Activated gamma-delta T cell (primary cell): ENCODE results near the gene TECTB.

ENCODE experiments used
- DNase-seq: peaks from one replicate; lab custom pipeline; 2025; lab: John Stamatoyannopoulos, UW

Gene TECTB

DNA sequence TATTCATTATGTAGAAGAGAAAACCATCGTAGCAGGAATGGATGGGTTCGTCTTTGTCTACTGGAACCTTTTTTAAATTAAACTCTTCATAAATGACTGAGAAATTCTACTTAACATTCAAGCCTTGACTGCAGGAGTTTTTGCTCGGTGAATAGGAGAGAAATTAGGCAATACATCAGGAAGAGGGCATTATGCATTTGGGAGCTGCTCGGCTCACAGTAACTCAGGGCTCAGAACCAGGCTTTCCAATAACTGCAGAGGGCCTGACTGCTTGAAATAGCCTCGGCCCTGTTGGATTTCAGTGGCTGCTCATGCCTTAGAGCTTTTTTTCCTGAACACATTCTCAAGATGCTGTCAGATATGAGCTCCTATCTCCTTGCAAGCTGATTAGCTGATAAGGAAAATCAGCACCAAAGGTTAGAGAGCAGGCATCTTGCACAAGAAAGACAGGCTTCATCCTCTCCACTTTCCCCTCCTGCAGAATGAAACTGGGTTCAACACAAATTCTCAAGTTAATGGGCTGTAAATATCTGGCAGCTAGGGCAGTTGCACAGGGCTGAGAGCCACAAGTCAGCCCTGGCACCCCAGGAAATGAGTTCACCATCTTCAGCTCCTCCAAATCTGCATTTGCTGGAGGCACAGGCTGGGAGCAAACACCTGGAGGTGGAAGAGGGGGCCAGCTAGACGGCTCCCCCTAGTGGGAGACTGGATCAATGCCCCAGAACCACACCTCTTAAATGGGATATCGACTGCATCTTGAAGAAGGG lies 24.3 kb downstream of the TECTB start:
- DNase-seq: no peak

DNA sequence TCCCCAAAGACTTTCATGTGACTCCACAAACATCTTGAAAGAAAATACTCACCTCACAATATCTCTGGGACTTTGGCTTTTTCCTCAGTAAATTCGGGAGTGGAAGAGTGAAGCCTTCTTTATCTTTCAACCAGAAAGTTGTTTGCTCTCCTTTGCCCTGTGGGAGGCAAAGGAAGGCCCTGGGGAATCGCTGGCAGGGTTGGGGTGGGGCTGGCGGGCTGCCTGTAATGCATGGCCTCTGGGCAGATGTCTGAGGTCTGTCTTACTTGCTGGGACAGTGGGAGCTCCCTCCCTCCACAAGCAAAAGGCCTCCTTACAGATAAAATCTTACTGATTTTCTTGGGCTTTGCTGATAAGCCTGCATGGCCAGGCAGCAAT lies 24.9 kb downstream of the TECTB start:
- DNase-seq: no peak

DNA sequence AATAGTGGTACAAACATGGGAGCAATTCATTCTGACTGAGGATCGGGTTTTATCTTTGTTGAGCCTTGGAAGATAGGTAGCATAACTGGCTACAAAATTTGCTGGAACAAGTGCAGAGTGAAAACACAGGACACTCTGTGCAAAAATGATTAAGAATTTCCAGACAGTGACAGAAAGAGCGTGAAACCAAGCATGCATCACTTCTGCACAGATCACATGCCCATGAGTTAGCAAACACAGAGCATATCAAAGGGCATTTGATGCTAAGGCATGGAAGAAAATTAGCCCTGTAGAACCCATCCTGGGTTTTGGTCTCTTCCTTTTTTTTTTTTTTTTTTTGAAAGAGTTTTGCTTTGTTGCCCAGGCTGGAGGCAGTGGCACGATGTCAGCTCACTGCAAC lies 28.3 kb downstream of the TECTB start:
- DNase-seq: no peak

DNA sequence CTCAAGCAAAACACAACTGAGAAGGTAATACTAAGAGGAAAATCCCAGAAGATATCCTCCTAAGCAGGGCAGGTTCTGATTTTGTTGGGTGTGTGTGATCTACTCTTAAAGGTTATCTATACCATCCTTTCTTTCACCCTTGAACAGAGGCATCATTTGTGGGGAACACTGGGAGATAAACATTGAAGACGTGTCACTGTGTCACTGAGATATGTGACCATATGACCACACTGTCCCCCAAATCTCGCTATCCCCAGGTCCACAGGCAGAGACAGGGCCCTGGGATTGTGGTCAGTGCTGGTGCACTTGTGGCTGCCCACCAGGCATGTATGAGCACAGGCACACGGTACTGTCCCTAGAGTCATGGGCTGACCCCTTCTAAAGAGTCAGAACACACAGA lies 30.0 kb downstream of the TECTB start:
- DNase-seq: no peak

DNA sequence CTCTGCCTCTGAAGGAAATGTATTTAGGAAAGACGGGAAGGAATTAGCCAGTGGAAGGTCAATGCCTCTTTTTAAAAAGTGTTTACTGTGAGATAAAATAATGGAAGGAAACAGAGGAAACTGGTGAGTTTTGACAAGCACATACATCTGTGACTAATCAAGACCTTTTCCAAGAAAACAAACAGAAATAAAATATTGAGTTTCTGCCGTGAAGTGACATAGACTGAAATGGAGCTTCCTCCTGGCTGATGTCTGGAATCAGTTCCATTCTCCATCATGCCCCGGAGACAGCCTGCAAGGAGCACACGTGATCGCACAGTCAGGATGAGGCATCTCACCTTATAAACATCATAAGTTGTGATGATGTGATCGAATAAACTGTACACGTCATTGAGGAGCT lies 30.7 kb downstream of the TECTB start:
- no peak for DNase-seq

DNA sequence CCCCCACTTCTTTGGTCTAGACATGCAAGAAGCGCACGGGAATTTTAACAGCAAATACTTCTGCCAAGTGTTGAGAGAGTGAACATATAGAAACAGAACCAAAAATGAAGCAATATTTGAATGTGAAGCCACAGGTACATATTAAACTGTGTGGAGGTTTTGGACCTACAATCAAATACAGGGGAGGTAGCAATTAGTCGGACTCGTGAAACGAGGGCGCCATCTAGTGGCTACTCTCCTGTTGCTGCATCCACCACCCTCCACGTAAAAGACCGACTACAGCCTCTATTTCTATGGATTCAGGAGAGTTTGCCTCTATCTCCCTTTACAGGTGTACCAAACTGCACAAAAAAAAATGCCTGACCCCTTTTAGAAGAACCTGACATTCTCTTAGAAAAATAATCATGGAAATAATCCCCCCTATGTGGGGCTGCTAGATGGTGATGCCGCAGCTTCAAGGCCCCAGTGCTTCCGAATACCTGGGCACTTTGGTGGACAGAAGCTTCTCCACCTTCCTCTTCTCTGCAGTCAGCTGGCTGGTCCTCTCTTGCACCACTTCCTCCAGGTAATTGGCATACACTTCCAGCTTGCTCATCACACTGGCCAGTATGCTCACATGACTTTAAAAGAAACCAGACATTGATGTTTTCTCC lies 31.7 kb downstream of the TECTB start:
- DNase-seq: no peak

DNA sequence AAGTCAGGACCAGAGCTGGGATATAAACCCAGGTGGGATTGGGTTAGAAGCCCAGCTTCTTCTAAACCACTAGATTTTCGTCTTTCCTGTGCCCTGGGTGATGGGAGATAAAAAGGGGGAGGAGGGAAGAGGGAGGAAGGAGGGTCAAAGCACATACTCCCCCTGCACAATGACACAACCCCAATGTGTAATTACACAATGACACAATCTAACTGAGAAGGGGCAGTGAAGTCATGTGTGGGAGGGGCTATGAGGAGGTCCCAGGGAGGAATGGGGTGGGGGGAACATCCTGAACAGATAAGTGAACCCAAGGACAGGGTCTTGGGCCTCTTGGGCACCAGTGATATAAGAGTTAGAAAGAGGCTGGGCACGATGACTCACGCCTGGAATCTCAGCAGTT lies 44.5 kb downstream of the TECTB start:
- DNase-seq: no peak

DNA sequence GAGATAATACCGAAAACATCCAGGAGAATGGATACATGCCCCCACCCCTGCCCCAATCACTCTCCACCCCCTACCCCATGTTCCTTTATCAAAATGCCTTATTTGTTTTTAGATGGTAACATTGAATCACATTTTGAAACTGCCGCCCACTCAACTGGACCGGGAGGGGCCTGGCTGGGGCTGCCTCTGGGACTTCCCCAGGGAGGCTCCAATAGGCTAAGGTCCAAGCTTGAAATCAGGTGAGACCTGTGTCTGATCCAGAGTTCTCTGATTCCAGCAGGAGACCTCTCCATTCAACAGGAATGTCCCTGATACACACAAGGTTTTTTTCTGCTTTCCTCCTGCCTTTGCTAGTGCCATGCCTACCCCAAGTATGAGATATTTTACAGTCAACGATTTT lies 47.0 kb downstream of the TECTB start:
- DNase-seq: no peak

DNA sequence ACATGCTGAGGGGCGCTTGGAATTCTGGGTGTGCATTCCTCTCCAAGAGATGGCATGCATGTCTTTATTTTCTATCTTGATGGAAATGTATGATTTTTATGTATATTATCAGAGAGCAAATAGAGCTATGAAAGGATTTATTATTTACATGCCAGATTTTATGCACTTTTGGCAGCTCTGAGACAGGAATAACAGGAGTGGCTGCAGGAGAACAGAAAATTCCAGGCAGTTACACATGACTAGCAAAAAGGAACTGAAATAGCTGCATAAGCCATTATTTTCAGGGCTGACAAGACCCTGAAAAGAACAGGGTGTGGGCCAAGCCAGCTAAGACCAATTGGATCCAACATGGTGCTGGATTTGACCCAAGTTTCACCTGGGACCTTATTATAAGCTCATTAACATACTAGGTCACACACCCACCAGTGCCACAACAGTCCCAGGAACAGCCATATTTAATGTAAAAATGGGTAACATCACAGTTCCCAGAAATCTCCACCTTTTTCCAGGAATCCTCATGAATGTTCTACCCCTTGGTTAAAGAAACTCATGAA lies 47.5 kb downstream of the TECTB start:
- DNase-seq: no peak

DNA sequence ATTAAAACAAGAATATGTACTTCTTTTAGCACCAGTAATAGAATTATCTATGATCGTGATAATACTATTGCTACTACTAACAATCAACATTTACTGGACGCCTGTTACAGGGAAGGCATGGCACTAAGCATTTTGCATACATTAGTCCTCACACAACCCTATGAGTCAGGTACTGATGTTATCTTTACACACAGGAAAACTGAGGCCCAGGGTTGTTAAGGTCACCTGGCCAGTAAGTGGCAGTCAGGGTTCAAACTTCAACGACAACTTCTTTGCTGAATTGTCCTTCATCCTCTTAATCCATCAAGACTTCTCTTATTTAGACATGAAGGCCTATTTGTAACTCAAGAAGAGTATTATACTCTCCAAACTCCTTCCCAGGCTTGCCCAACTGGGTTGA lies 48.8 kb downstream of the TECTB start:
- DNase-seq: no peak

DNA sequence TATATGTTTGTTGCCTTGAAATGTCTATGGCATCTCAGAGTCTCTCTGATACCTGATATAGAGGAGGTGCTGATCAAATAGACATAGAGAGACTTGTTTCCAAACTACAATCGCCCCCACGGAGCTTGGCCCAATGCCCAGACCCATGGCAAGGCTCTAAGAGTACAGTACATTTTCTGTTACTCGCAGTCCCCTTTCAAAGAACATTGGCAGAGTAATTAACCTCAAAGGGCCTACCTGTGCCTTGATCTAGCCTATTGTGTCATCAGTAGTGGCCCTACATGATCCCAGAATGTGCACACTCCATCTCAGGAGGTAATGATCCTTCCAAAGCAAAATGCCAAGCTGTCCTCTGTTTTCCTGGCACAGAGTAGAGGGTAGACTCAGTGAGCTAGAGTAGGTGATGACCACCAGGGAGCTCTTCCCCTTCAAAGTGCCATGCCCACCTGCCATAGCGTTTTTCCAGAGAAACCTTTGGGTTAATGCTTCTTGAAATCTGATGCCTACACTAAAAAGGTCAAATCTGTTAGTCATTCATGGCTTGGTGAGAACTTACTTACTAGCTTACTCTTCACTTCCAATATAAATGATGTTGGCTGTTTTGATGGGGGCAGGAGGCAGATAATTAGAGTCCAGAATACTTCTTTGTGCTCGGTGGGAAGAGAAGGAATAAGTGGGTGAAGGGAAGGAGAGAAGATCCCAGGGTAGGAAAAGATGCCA lies 49.5 kb downstream of the TECTB start:
- no peak for DNase-seq

DNA sequence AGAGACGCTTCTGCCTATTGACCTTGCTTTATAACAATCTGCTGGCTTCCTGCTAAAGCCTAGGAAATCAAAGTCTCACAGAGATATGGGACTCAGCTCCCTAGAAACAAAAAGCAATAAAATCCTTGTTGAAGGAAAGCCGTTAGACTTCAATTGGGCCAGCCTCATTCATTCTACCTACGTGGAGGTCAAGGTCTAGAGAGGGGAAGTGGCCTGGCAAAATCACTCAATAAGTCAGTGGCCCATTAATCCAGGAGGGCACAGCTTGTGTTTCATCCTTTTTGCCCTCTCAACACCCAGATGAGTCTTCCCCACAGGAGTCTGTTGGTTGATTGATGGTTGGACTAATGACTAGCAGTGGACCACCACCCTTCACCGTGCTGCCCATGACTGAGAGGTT lies 50.3 kb downstream of the TECTB start:
- no peak for DNase-seq

DNA sequence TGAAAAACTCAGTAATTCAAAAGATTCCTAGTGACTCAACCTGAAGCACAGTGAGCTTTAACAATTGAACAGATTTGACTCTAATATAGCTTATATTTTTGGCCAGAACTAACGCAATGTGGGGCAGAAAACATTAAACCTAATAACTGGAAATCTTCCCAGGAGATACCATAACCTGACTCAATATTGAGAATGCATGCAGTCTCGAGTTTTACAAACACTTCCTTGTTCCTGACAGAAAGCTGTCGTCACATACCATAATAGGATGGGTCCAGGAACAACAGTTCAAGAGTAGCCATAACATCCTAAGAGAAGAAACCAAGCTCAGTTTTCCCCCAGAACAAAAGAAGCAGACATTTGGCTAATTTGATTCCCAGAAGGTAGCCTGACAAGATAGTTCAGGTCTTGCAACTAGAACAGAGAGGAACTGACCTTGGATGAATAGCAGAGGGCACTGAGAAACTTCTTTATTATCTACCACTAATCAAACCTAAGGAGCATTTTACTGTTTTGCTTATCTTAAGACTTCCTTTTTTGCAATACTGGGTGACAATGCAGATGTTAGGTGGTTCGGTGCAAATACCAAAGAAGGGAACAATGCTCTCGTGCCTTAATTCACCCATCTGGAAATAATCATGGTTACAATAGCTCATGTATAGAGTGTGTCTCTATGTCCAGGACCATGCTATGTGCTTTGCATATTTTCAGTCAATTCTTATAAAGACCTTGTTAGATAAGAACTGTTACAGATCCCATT lies 52.1 kb downstream of the TECTB start:
- no peak for DNase-seq

DNA sequence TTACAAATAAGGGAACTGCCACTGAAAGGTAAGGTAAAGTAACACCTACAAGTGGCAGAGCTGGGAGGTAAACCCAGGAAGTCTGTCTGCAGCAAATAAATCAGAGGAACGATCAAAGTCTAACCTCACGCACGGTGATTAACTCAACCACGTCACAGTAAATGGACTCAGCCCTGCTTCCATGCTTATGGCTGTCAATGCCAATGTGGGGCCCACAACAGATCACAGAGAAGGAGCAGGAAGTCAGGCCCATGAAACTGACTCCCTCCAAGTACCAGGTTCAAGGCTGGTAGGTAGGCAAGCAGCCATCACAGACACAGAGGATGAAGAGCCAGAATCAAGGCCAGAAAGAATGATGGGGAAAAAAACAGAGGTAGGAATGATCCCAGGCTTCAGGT lies 52.7 kb downstream of the TECTB start:
- no peak for DNase-seq

DNA sequence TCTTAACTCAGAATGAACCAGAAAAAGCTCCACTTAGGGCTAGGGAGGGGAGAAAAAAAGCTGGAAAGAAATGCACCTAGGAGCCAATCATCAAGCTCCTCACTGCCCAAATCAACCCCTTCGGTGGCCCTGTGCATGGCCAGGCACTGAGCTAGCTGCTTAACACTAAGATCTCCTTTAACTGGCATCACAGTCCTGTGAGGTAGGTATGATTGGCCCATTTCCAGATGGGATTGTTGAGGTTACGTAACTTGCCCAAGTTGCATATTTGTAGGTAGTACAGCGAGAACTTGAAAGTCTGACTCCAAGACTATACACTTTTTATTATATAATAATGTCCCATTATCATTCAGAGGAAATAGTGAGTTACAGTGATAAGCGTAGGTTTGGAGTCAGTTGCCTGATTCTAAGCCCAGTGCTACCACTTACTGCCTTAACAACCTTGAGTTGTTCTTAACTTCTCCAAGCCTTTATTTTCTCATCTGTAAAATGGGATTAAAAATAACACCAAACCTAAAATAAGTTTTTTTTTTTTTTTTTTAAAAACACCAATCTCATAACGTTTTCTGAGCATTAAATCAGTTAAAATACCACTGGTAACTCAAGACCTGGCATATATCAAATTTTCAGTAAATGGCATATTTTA lies 53.5 kb downstream of the TECTB start:
- DNase-seq: no peak

DNA sequence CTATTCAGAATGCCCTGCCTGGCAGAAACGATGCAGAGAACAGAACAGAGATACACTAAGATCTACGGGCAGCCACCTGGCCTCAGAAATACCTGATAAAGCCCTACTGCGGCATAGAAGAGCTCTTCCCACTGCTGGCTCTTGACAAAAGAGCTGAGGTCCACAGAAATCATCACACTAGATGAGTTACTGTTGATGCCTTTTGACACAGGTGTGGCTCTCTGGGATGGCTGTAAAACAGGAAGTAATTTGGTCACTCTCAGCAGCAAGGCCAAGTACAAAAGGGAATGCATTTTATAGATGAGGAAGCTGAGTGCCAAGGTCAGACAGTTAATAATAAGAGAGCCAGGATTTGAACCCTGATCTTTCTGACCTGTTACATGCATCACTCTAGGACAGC lies 55.8 kb downstream of the TECTB start:
- no peak for DNase-seq

DNA sequence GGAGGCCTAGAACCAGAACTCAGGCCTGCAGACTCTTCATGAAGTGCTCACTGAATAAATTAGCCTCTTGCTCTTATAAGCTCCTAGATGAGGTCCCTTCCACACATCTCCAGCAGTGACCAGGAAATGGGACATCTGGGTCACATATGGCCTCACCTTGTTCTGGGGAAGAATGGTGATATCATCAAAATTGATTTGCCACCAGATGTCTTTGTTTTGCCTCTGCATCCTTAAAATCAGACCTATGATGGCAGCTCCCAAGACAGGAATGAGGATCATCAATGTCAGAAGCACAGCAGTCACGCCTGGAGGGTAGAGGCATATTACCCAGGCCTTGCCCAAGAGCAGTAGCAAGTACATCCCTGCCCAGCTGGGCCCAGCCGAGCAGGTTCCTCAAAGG lies 57.4 kb downstream of the TECTB start:
- no peak for DNase-seq

DNA sequence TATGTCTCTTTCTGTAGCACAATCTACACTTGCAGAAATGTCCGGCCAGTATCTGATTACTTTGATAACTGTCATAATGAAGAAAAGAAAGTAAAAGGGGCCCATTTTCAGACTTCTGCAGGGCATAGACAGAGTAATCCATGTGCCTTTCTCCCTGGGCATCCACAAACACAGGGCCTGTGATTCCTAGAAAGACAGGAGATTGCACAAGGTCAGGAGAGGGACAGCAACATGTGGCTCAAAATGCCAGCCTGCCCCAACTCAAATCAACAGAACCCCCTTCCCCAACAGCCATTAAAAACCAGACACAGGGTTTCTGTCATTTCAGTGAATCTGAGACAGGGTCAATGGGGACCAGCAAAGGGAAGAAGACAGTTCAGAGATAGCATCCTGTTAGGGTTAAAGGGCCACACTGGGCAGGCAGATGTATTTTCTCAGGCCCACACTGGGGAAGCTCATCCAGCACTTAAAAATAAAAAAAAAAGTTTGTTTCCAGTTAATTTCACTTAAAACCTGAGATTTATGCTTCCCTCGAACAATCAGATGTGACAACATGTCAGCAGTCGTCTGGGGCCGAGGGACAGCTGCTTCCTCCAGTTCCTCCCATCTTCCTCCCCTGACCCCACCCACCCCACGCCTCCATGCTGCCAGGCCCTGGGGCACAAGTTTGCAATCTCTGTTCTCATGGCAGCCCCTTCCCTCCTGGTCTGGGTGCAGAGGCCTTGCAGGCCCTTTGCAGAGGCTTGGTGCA lies 60.0 kb downstream of the TECTB start:
- DNase-seq: no peak

DNA sequence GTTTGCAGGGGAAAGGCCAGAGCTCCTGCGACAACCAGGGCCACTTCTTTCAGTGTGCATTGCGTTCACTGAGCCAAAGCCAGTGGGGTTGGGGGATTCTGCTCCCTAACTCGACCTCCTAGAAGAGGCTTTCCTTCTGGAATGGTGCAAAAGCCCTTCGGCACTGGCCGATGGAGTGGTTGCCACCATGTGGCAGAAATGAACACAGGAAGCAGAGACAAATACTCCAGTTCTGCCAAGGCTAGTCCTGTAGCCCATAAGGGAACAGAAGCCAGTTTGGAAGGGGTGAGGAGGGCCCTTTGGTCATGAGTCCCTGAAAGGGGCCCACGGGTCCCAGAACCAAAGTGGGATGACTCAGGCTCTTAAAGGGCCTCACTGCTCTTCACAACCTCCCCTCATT lies 61.1 kb downstream of the TECTB start:
- DNase-seq: no peak

DNA sequence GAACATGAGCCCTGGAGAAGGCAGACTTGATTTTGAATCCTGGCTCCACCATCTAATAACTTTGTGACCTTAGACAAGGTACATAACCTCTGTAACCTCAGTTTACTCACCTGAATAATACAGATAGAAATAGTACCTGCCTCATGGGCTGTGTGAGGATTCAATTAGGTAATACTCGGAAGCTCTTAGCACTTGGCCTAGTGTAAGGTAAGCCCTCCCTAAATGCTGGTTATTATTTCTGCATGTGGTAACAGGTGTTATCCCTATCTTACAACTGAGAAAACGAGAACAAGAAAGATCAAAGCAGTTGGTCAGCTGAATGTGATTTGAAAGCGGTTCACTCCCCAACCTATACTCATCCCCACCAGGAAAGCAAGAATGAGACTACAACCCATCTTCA lies 62.0 kb downstream of the TECTB start:
- no peak for DNase-seq

DNA sequence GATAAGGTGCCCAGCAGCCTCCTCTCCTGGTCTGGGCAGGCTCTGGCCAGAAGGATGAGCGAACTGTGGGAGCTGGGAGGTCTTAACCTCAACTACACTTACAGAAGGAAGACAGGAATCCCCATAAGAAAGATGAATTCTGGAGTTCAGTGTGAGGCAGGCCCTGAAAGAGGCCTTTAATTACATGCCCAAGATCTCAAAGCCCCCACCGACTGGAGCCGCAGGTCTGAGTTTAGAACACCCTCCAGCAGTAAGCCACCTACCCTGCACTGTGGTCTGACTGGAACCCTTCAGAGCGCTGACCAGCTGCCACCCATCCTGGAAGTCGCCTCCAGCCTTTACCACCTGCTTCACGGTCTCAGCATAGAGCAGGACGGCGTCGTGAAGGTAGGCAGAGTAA lies 62.5 kb downstream of the TECTB start:
- DNase-seq: no peak
